ENCODE results near the gene HOXD1. TPM values are rescaled to one million over a fixed set of nuclear protein-coding genes. Genes with fewer than 3 reads are reported as not detected.

The HOXD1 gene
- total and polyA plus RNA-seq, 2 donors (not counting 3 experiments of a cell fraction or from before 2014, with no cell fraction given) = 6.6 to 10.4 TPM

DNA sequence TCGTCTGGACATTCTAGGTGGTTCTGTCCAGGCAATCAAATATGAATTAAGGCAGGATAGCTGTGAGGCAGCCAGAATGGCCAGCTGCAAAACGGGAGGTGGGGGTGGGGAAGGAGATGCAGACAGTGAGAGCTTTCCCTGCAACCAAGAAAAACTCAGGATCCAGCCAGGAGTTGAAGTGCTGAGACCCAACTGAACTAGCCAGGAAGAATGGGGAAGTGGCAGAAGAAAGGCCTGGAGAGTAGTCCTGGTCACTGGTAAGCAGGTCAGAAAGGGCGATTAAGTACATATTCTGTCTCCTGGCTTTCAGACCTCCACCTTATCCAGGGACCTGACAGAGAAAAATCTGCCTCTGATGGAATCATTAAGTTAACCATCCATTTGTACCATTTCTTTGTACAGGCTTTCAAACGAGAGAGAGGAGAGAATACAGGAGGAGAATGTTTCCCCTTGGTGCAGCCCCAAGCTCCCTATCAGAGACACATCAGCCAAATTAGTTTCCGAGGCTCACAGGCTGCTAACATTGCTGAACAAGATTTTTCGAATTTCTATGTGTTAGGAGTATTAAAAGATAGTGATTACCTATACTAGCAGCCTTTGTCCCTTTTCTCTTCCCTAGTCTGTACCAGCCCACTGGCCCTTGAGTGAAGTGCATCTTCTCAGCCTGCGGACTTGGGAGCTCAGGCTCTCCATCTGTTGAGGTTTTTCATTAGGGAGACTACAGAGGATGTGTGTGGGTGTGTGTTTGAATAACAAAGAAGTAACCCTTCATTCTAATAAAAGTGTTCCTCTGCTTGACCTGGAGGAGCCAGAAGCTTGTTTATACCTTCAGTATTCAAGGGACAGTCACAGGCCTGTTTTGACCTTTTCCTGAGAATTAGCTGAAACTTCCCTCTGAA lies 12.5 kb upstream of the HOXD1 start:
- Histone ChIP-seq H3K27me3 (ENCODE audit: control insufficient read depth in 2 of 2, insufficient read depth in 2 of 2, low read length in 2 of 2) (no peaks in the 10 kb centered on the region), H3K4me1 (ENCODE audit: control insufficient read depth, extremely low read depth, insufficient read depth, low read length) (peaks cover 24% of the 10 kb centered on the region), H3K9me3 (replicated peaks; ENCODE audit: control insufficient read depth, insufficient read depth, low read length) (no peaks in the 10 kb centered on the region), H3K27ac (ENCODE audit: insufficient read depth, low read depth, low read length) (no peak overlapping the region), H3K9me1 (replicated peaks; ENCODE audit: control insufficient read depth, extremely low read depth, insufficient read depth, low read length) (no peaks in the 10 kb centered on the region), H3K4me3 (replicated peaks in 1 of 3; ENCODE audit: insufficient read depth in 1 of 3, low read depth in 1 of 3, low read length in 3 of 3) (no peak overlapping the region), H3K36me3 (ENCODE audit: control insufficient read depth in 2 of 2, extremely low read depth in 1 of 2, insufficient read depth in 2 of 2, low read length in 2 of 2) (no peaks in the 10 kb centered on the region), H4K20me1 (replicated peaks; ENCODE audit: control insufficient read depth, extremely low read depth, insufficient read depth, low read length) (no peaks in the 10 kb centered on the region), H3K4me2 (ENCODE audit: insufficient read depth, low read length) (no peak overlapping the region), H3K9ac (replicated peaks; ENCODE audit: extremely low read depth, insufficient read depth, low read length) (no peak overlapping the region), H2AFZ (ENCODE audit: low read depth, low read length) (no peak overlapping the region), H3K79me2 (ENCODE audit: control insufficient read depth, insufficient read depth, low read length) (no peaks in the 10 kb centered on the region)
- no TSS peak for BruUV-seq (replicated peaks)
- dilution Hi-C loops (cut with MboI; ENCODE audit: extremely low pct_ligation_motif_present, low sequenced_read_pairs) (no loop called here), intact Hi-C loops (cut with micrococcal nuclease) (loop anchor here (5.0 kb wide), 1 partner anchor 341 kb away; no protein-coding TSS in a partner anchor)
- CTCF ChIA-PET = interaction anchor here (0.9 to 1.3 kb wide), 2 partner anchors 11 to 14 kb away, joined by 3 read pairs; no protein-coding TSS in a partner anchor
- POLR2A ChIA-PET = no interaction called here
- DNase-seq (ENCODE audit: low read depth, low spot score) (no peak), FAIRE-seq (no peak)
- TF ChIP-seq MYC (IDR thresholded peaks at IDR 0.05; ENCODE audit: low read depth, low read length) (no peak), FOS (IDR thresholded peaks at IDR 0.05; ENCODE audit: borderline replicate concordance, insufficient read depth, low read length) (no peak), GATA2 (IDR thresholded peaks at IDR 0.05; ENCODE audit: insufficient read depth, insufficient read length, low read depth, low read length) (no peak), JUN (IDR thresholded peaks at IDR 0.05; ENCODE audit: borderline replicate concordance, insufficient read depth, insufficient read length, low read depth) (no peak), EZH2 (IDR thresholded peaks at IDR 0.05; ENCODE audit: borderline replicate concordance, low read depth, low read length, severe bottlenecking) (no peak), POLR2AphosphoS5 (IDR thresholded peaks at IDR 0.05; ENCODE audit: insufficient read depth, low read depth, low read length) (no peak), POLR2A (IDR thresholded peaks at IDR 0.05; ENCODE audit: low read depth, low read length) (no peak)
- TF ChIP-seq, protein P1, sequence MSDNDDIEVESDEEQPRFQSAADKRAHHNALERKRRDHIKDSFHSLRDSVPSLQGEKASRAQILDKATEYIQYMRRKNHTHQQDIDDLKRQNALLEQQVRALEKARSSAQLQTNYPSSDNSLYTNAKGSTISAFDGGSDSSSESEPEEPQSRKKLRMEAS (IDR thresholded peaks at IDR 0.05; ENCODE audit: insufficient read depth, insufficient read length) = no peak
- TF ChIP-seq, protein P2, sequence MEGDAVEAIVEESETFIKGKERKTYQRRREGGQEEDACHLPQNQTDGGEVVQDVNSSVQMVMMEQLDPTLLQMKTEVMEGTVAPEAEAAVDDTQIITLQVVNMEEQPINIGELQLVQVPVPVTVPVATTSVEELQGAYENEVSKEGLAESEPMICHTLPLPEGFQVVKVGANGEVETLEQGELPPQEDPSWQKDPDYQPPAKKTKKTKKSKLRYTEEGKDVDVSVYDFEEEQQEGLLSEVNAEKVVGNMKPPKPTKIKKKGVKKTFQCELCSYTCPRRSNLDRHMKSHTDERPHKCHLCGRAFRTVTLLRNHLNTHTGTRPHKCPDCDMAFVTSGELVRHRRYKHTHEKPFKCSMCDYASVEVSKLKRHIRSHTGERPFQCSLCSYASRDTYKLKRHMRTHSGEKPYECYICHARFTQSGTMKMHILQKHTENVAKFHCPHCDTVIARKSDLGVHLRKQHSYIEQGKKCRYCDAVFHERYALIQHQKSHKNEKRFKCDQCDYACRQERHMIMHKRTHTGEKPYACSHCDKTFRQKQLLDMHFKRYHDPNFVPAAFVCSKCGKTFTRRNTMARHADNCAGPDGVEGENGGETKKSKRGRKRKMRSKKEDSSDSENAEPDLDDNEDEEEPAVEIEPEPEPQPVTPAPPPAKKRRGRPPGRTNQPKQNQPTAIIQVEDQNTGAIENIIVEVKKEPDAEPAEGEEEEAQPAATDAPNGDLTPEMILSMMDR (IDR thresholded peaks at IDR 0.05; ENCODE audit: extremely low read depth in 1 of 2, insufficient read depth in 1 of 2, low read depth in 1 of 2, low read length in 2 of 2) = no peak

Data from endothelial cell of umbilical vein (primary cell).